Measurements from ENCODE around the gene TNFRSF14. TPM values are rescaled to one million over a fixed set of nuclear protein-coding genes. Genes with fewer than 3 reads are reported as not detected.

The TNFRSF14 gene
- total RNA-seq, 1 experiment from 2014 or later = 9.0 TPM

GRCh38 chr1:2604844-2605508 is 48.8 kb downstream of the TNFRSF14 start:
- in situ Hi-C loops (cut with HindIII; ENCODE audit: low sequenced_read_pairs) = no loop called here
- no peak for DNase-seq (ENCODE audit: low spot score)

GRCh38 chr1:2605509-2606395 is 49.6 kb downstream of the TNFRSF14 start:
- no peak for DNase-seq (ENCODE audit: low spot score)
- in situ Hi-C loops (cut with HindIII; ENCODE audit: low sequenced_read_pairs) = no loop called here

GRCh38 chr1:2606396-2606880 is 50.3 kb downstream of the TNFRSF14 start:
- DNase-seq (ENCODE audit: low spot score) = no peak
- in situ Hi-C loops (cut with HindIII; ENCODE audit: low sequenced_read_pairs) = no loop called here

GRCh38 chr1:2606881-2607621 is 50.9 kb downstream of the TNFRSF14 start:
- in situ Hi-C loops (cut with HindIII; ENCODE audit: low sequenced_read_pairs) = no loop called here
- DNase-seq (ENCODE audit: low spot score) = no peak

- DNase-seq (ENCODE audit: low spot score) = no peak
- in situ Hi-C loops (cut with HindIII; ENCODE audit: low sequenced_read_pairs) = no loop called here
Observed at GRCh38 chr1:2607641-2608091, 51.5 kb downstream of the TNFRSF14 start.

GRCh38 chr1:2609319-2610035 is 53.3 kb downstream of the TNFRSF14 start:
- in situ Hi-C loops (cut with HindIII; ENCODE audit: low sequenced_read_pairs) = no loop called here
- no peak for DNase-seq (ENCODE audit: low spot score)

GRCh38 chr1:2610036-2610959 is 54.1 kb downstream of the TNFRSF14 start:
- in situ Hi-C loops (cut with HindIII; ENCODE audit: low sequenced_read_pairs) = no loop called here
- peak; percentile 6 for DNase-seq (ENCODE audit: low spot score)

GRCh38 chr1:2611031-2611501 is 54.9 kb downstream of the TNFRSF14 start:
- DNase-seq (ENCODE audit: low spot score) = no peak

GRCh38 chr1:2611621-2612437 is 55.7 kb downstream of the TNFRSF14 start:
- DNase-seq (ENCODE audit: low spot score) = no peak
- in situ Hi-C loops (cut with HindIII; ENCODE audit: low sequenced_read_pairs) = no loop called here

More at GRCh38 chr1:2611031-2611501, 54.9 kb downstream of the TNFRSF14 start:
- in situ Hi-C loops (cut with HindIII; ENCODE audit: low sequenced_read_pairs) = no loop called here

- no peak for DNase-seq (ENCODE audit: low spot score)
- in situ Hi-C loops (cut with HindIII; ENCODE audit: low sequenced_read_pairs) = no loop called here
Observed at GRCh38 chr1:2612591-2613365, 56.6 kb downstream of the TNFRSF14 start.

Other genes with a start within 250 kb of the TNFRSF14 start
- gene MORN1, start 164.8 kb upstream of the TNFRSF14 start, total RNA-seq (2014; rRNA removed; shearing (Covaris generic)) = 8.9 and 29.1 TPM in 2 replicates
- 43.3 and 56.2 TPM in 2 replicates for gene RER1, start 164.5 kb upstream of the TNFRSF14 start, total RNA-seq (2014; rRNA removed; shearing (Covaris generic))
- gene PEX10, start 143.8 kb upstream of the TNFRSF14 start, total RNA-seq (2014; rRNA removed; shearing (Covaris generic)) = 84.2 and 96.0 TPM in 2 replicates
- 0.06 and 0.20 TPM in 2 replicates for gene PLCH2, start 80.1 kb upstream of the TNFRSF14 start, total RNA-seq (2014; rRNA removed; shearing (Covaris generic))
- gene PANK4, start 29.8 kb upstream of the TNFRSF14 start, total RNA-seq (2014; rRNA removed; shearing (Covaris generic)) = 32.9 and 45.4 TPM in 2 replicates
- not detected in 2 replicates for gene HES5, start 26.1 kb upstream of the TNFRSF14 start, total RNA-seq (2014; rRNA removed; shearing (Covaris generic))
- gene PRXL2B, start 30.4 kb downstream of the TNFRSF14 start, total RNA-seq (2014; rRNA removed; shearing (Covaris generic)) = 26.9 and 31.7 TPM in 2 replicates
- gene MMEL1, start 76.6 kb downstream of the TNFRSF14 start, total RNA-seq (2014; rRNA removed; shearing (Covaris generic)) = 0.47 TPM in 1 of 2 replicates, not detected in the other
- 0.17 TPM in 1 of 2 replicates, not detected in the other for gene TTC34, start 245.3 kb downstream of the TNFRSF14 start, total RNA-seq (2014; rRNA removed; shearing (Covaris generic))